Activated naive CD4-positive, alpha-beta T cell treated with anti-CD3 and anti-CD28 coated beads, Interleukin-2, amount 50 U/mL, for 16 hours (primary cell): ENCODE results near the gene GPR87.

Experiments
- DNase-seq: peaks from one replicate; pipeline ENCODE4 v3.0.0-alpha.2; 2020

Gene GPR87

DNA sequence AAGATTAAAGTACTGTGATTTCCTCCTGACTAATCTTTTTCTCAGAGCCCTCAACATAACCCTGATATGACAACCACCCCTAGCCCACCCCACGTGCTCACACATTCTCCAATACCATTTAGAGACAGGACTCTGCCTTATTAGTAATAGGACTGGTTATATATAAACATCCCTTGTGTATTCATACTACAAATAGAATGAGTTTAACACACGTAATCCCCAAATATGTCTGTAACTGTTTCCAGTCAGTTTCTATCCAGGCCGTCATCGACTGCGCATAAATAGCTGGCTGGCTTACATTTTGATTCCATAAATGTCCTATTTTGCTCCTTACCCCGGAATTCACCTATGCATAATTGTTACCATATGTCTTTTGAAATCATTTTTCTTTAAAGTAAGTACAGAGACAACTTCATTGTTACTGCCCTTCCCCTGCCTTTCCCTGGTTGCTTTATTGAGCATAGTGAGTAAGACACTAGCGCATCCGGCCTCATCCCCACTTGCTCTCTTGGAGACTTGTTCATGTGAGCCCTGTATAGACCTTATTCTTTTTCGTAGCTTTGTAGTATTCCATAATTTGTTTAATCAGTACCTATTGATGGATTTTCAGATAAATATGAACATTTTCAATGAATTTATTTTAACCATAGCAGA lies 34.8 kb downstream of the GPR87 start:
- DNase-seq: no peak

DNA sequence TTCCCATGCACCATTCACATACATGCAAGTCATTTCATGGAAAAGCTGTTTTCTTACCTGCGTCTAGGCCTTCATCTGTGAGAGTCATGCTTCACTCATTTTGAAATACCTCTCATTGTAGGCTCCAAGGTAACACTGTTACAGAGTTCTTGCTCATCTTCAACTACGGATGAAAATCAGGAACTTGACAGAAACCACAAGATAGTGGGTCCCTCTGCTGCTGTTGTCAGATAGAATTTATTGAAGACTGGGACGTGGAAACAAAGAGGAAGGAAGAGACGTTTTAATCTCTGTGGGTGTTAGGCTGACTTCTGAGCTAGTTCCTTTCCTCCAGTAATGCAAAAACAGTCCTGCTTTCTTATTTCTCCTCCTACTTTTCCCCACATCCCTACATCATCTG lies 38.4 kb downstream of the GPR87 start, which contains the start of gene P2RY14:
TSS of gene P2RY14 (minus strand) at position 313 of the 400 bp plus-strand sequence. CDS start 64,226 bp downstream, outside the sequence.
- no peak for DNase-seq

DNA sequence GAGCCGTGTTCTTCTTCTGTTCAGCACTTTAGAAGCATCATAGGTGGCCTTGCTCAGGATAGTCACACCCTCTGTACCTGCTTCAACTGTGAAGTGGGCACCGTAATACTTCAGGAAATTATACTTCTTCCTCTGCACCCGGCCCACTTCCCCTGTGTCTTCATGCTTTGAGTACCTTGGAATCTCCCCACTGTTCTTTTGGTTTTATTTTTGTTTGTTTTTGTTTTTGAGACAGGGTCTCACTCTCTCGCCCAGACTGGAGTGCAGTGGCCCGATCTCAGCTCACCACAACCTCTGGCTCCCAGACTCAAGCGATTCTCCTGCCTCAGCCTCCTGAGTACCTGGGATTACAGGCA lies 40.0 kb downstream of the GPR87 start:
- no peak for DNase-seq

DNA sequence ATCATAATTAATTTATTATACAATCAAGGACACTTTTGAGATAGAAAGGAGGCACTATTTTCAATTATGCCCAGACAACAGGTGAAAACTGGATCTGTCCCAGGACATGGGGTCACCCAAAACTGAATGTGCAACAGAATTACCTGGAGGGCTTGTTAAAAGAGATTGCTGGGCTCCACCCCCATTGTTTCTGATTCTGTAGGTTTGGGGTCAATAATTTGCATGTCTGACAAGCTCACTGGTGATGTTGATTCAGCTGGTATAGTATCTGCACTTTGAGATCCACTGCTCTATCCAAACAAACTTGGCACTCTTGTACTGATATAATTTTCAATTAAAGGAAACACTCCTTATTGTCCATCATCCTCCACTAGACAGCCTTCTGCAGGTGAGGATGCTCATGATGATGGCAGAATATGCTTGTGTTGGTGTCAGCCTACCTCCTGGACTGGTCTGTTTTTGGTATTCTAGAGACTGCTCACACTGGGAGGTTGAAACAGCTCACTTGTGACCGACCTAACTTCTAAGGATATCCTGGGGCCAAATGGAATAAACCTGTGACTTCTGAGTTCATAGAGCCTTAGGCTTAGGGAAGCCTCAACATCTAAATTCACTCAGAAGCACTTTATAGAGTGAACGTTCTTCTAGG lies 40.5 kb downstream of the GPR87 start:
- no peak for DNase-seq

DNA sequence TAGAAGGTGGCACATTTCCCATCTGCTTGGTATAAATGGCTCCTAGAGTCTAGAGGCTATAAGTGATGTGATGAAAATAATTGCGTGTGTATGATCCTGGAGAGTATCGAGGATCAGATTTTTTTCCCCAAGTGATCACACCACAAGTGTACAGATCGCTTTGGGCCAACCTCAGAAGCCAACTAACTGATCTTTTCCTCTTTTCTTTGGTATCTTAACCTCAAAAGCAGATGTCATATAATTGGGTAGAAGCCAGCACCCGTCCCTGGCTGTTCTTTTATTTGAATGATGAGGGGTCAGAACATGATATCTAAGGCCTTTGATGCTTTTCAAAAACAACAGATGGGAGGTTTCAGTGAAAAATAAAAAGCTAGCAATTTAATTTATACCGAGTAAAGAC lies 41.5 kb downstream of the GPR87 start:
- DNase-seq: no peak

DNA sequence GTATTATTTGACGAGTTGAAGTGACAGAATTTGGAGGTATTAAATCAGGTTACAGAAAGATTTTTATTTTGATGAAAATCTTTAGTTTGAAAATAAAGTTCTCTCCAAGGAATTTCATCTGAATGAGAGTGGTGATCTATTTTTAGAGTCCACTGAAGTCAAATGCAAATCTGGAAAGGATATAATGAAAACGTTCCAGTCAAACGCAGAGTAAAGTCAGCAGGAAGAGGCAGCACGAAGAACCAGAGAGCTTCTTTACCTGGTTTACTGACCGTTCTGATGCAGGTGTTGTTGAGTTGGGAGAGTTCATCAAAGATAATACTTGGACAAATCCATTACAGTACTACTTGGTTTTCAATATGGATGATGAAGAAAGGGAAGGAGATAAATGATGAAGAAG lies 47.0 kb downstream of the GPR87 start:
- DNase-seq: no peak

DNA sequence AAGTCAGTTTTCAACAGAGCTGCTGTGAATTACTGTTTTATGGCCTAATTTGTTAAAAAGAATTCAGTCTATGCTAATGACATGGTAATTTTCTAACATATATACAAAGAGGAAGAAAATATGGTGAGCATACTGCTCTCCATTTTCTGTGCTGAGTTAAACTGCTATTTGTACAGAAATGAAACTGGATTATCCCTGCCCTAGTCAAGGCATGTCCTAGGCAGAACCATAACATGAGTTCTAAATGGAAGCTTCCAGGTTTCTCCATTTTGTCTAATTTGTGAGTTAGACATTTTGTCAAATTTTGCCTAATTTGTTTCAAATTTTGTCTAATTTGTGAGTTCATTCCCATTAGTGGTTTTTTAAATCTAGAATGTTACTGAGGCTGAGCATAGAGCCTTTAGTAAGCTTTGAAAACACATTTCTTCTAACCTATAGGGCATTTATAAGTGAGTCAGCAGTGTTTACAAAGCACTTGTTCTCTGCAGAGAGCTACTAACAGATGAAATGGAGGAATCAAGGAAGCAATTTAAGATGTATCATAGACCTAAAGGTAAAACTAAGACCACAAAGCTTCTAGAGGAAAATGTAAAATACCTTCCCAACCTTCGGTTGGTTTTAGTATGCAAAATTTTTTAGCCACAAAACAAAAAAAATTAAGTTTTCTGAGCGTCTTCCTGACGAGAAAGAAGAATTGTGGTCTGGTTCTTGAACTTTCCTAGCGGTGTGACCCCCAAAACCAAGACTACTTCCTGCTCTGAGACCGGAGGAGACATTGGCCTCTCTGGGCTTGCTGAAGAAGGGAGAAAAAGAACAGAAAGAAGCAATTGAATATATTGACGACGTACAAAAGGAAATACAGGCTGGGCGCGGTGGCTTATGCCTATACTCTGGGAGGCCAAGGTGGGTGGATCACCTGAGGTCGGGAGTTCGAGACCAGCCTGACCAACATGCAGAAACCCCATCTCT lies 48.1 kb downstream of the GPR87 start:
- DNase-seq: no peak

DNA sequence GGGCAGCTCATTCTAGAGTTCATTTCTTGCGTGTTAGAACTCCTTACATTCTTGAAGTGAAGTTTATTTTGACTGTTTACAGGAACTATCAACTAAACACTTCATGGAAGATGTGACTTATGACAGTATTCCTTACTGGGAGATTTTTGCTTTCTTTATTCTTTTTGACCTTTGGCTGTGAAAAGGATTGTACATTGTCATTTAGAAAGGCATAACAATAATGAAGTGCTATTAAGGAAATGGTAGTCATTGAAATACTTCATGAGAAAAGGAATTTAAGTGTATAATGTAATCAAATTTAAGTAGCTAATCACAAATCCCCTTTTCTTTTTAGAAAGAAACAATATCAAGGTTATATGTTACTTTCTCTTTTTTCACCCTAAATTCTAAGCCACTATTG lies 49.6 kb downstream of the GPR87 start:
- DNase-seq: no peak

DNA sequence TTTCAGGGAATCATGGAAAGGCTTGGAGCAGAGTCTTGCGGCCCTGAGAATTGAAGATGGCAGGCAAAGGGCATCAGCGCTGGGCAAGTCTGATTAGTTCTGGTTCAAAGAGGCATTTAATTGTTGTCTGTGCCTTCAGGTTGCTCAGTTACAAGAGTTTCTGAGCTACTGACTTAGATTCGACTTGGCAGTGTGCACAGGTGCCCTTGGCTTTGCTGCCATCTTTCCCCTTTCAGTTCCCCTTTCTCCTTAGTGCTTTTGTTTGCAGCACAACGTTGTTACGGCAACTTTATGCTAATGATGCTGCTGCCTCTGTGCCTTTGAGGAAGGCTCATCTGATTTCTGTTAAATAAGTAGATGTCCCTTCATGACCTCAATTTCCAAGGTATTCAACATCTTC lies 50.8 kb downstream of the GPR87 start:
- DNase-seq: no peak

DNA sequence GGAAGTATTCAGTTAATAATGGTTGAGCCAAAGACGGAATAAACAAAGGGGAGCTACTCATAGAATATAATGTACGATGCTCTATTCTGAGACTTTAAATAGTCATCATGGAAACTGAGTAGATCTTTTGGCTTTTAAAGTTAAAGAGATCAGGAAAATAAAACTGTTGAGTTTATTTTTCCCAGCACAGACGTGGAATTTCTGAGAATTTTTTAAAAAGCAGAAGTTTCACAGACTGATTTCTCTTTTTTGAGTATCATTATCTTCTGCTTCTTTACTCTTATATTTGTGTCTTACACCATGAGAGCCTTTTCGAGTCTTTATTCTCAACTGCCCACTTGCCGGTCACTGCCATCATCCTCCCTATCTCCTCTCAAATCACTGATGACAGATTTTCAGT lies 51.5 kb downstream of the GPR87 start:
- no peak for DNase-seq

DNA sequence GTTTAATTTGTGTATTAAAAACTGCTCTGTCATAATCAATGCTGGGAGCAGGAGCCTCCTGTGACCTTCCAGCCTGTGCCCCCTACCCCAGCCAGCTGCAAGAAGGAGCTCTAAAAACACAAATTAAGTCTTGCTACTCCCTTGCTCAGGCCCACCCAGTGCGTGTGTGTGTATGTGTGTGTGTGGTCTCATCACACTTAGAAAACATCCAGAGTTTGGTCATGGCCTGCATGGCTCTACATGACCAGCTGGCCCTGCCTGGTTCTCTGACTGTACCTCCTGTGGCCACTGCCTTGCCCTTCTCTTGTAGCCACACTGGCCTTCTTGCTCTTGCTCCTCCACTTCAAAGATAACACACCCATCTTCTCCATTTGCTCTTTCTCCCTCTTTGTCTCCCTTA lies 52.0 kb downstream of the GPR87 start:
- DNase-seq: no peak

DNA sequence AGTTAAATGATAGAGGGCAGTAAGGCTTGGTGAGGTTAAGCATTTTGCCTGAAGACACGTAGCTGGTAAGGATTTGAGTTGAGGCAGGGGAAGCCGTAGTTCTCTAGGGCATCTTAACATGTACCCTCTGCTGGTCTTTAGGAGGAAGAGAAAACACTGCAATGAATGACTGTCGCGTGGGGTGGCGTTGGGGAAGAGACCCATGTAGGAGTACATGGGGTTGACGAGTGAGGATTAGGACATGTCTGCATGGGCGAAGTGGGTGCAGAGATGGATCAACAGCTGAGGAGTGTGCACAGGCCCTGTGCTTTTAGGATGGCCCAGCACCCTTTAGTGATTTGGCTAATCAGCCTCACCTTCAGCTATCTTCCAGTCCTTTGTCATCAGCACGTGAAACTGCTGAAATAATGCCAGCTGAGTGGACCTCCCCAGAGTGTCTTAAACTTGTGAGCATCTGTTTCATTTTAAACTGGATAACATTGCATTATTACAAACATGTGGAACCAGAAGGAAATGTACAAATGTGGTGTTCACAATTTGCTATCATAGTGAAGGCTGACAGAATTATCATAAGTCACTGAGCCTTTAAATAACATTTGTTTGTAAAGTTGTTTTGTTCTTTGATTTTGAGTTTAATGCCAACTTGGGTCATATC lies 53.6 kb downstream of the GPR87 start:
- no peak for DNase-seq

DNA sequence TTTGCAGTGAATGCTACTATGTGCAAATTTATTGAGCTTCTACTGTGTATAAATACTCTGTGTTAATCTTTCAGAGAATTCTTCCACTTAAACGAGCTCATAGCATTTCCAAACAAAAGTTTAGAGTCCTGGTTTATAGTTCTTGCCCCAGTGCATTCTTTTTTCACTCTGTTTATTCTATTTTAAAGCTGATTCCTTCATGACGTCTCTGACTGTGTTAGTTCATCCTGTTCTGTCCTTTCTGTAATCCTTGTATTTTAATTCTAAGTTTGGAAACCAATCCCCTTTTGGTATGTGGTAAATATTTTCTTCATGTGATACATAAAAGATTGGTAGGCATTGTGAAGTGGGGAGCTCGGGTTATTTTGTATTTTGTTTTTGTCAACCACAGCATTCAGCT lies 57.0 kb downstream of the GPR87 start:
- no peak for DNase-seq

DNA sequence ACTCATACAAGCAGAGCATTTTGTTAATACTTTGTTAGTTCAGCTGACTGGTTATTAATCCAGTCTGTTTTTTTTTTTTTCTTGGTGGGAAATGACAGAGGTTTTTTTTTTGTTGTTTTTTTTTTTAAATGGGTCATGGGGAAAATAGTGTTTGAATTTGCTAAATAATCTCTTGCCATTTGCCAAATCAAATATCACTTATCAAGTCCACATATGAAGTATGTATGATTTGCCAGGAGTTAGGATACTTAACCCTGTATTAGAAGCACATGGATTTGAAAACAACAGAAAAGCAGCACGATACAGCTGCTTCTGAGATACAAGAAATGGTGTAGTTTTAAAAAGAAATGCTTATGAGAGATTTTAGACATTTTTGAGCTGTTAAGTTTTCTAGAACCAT lies 59.9 kb downstream of the GPR87 start:
- no peak for DNase-seq

DNA sequence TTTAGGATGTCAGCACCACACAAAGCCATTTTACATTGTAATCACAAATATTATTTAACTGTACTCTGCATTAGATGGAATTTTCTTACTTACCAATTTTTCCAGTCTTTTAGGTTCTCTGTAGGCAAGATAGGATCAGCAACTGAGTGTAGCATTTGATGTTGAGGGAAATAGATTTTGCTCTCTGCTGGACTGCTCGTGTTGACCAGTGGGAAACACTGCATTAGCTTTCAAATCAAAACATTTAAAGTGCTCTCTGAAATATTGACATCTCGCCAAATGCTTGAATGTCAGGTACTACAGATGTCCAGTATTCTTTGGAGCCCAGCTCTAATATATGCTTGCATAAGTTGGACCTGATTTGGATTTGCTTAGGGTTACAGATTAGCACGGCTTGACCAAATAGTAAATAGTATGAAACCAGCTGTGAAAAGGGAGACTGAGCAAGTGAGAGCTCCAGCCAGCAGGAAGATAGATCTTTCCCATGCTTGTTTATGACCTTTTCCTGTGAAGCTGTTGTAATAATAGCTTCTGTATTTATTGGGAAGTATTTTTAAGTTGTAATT lies 67.8 kb downstream of the GPR87 start:
- no peak for DNase-seq
